HG02884 (cell line): ENCODE results near the gene PMPCB.
A peak's percentile ranks its signal among the peaks of the same experiment; 100 is the strongest.
"Not testable (repeated sequence)": the region's sequence is repeated elsewhere in the genome, so short reads cannot be mapped to it uniquely, and the experiment has no call there.

Experiments
- ATAC-seq: cut with Tn5 transposase; IDR thresholded peaks from one replicate; pipeline ENCODE4 v1.9.1; 2021; ENCODE audit warnings: mild to moderate bottlenecking, moderate library complexity; ENCODE audit not compliant: unreplicated experiment

Gene PMPCB

DNA sequence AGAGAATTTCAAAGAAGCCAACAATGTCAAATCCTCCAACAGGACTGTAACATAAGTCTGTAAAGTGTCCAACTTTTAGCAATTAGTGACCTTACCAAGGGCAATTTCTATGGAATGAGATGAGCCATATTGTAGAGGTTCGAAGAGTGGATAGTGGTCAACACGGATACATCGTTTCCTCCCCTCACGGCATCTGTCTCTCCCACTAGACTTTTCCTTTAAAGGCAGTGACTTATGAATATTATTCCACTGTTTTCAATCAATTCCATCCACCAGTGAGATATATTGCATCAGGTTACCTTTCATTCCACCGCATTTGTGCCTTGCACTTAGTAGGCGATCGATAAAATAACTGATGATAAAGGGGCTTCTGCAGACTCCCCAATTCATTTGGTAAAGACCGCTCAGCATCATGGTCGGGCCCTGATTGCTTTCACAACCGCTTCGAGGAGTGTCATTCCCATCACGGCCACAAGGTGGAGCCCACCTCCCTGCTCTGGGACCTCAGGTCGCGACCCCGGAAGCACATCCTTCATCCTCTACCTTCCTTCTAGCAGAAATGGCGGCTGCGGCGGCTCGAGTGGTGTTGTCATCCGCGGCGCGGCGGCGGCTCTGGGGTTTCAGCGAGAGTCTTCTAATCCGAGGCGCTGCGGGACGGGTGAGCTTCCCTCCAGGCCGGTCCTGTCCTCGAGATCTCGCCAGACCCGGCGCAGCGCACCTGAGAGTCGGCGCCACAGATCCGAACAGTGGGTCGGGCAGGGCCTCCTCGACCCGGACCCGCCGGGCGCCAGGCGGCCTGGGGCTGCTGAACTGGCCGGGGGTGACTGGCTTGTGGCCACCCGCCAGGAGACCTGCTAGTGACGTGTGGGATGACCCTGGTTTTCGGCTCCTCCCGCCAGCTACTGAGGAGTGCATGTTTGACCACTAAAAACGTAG lies at the start of gene PMPCB:
PMPCB (plus strand) TSS at position 535 of the 936 bp plus-strand sequence; CDS start at position 560, 25 bp downstream.
- peak; percentile 84 for ATAC-seq

DNA sequence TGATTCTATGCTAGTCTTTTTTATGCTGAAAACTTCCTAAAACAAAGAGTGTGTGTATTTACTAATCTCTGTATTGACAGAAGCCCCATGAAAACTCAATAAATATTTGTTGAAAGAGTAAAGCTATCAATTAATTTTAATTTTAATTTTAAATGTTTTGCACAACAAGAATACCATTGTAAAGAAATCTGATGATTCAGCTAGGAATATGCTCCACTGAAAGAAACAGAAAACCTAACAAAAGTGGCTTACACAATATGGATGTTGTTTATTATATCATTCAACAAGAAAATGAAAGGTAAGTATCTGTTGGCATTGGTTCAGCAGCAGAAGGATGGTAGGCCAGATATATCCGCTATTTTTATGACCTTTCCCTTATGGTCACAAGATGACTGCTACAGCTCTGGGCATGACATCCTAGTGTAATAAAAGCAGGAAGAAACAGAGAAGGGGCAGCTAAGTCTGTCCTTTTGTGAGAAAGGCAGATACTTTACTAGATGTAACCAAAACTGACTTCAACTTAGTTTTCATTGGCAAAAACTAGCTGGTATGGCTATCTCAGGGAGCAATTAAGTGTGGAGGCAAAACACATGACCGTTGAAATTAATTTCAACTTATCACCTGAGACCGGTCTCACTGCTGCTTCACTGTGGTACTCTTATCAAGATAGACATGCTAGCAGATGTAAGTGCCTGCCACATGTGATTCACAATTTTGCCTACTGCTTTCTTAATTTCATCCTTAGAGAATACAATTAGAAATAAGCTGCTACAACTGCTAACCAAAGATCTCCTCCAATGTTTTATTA lies 43.3 kb upstream of the PMPCB start:
- not testable (repeated sequence) for ATAC-seq

DNA sequence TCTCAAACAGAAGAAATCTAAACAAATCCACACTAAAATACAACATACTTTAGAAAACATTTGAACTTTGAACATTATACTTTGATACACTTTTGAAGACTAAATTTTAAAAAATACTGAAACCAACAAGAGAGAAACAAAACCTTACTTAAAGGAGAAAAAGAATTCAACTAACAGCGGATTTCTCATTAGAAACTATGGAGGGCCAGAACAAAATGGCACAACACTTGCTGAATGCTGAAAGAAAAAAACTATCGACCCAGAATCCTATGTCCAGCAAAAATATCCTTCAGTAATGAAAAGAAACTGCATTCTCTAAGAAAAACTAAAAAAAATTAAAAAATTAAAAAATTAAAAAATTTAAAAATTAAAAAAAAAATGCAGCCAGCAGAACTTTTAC lies 33.2 kb upstream of the PMPCB start:
- not testable (repeated sequence) for ATAC-seq

GRCh38 chr7:103266229-103266628 lies 31.0 kb upstream of the PMPCB start:
- ATAC-seq, result not testable (repeated sequence)

GRCh38 chr7:103273374-103273773 lies 23.9 kb upstream of the PMPCB start:
- not testable (repeated sequence) for ATAC-seq

DNA sequence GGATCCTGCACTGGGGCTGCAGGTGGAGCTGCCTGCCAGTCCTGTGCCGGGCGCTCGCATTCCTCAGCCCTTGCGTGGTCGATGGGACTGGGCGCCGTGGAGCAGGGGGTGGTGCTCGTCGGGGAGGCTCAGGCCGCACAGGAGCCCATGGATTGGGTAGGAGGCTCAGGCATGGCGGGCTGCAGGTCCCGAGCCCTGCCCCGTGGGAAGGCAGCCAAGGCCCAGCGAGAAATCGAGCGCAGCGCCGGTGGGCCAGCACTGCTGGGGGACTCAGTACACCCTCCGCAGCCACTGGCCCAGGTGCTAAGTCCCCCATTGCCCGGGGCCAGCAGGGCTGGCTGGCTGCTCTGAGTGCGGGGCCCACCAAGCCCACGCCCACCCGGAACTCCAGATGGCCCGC lies 22.4 kb upstream of the PMPCB start:
- not testable (repeated sequence) for ATAC-seq

DNA sequence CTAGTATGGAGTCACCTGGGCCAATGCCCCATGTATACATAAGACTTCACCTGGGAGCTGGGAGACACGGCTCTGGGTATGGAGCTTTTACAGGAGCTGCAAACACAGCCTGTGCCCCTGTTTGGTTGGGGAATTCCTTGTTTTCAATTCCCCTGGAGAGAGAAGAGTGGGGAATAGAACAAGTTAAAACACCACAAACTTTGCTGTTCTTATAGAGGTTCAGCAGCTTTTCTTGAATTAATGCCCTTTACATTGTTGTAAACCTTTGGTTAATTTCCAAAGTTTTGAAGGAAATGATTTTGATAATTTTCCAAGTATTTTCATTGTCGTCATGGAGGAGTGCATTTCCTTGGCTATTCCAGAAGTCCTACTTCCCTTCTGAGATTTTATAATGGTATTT lies 19.0 kb upstream of the PMPCB start:
- ATAC-seq, result not testable (repeated sequence)

- ATAC-seq, result peak; percentile 36
These were observed 17.6 kb upstream of the PMPCB start for GRCh38 chr7:103279636-103279962.

DNA sequence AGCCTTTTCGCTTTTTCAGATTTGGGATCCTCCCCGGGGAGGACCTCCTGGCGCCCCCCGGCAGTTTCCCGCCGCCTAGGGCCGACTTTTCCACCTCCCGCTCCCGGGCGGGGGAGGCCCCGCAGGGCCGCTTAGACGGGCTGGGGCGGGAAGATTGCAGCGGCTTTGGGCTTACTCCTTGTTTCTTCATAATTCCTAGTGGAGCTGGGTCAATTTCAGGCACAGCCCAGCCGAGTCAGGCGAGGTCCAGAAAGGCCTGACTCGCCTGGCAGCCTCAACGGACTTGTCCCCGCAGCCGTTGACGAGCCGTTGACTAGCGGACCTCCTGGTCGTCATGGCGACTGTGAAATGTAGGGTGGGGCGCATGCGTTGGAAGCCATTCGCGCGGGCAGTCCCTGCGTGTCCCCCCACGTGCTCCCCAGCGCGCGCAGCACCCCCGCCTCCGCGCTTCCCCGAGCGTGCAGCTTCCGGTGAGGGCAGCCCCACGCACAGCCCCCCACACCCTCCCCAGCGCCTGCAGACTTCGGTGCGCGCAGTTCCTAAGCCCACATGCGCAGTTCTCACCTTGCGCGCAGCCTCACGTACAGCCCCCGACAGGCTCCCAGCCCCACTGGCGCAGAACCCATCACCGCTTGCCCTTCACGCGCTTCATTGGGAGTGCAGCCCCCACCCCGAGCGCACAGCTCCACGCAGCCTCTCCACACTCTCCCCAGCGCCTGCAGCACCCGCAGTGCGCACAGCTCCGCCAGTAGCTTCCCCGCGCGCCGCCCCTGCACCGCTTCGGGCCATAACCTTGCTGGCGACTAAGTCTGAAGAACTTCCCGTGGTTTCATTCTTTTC lies 17.1 kb upstream of the PMPCB start:
- peak; percentile 95 for ATAC-seq

DNA sequence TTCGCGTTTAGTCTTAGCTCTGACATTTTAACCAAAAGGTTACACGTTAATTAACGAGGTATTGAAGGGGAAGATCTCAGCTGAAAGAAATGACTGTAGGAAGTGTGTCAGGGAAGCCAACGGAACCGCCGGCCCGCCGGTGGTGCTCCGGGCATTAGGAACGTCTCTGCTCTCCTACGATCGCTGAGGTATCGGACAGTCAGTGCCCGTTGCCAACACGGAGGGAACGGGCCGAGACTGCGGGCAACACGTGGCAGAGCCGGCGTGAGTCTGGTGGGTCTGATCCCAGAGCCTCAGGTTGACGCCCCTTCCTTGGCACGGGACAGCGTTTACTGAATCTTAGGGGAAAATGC lies 16.5 kb upstream of the PMPCB start:
- peak; percentile 13 for ATAC-seq

GRCh38 chr7:103282802-103283427 lies 14.3 kb upstream of the PMPCB start:
- ATAC-seq, result not testable (repeated sequence)

GRCh38 chr7:103292122-103292521 lies 5.1 kb upstream of the PMPCB start:
- ATAC-seq, result no peak

GRCh38 chr7:103293526-103293925 lies 3.7 kb upstream of the PMPCB start:
- ATAC-seq, result no peak

DNA sequence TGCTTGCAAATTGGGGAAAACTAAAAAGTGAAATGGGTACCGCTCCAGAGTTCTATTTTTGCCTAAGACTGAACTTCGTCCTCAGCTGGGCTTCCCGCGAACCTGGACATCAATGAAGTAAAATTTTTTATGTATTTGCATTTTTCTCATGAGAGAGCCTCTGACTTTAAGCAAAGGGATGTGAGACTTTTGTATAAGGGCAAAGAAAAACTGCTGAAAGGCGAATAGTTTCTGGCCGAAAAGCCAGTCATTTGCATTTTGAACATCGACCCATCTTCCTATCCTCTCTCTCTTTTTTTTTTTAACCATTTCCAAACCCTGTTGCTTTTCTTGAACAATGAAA lies 573 bp downstream of the PMPCB start:
- ATAC-seq, result no peak

DNA sequence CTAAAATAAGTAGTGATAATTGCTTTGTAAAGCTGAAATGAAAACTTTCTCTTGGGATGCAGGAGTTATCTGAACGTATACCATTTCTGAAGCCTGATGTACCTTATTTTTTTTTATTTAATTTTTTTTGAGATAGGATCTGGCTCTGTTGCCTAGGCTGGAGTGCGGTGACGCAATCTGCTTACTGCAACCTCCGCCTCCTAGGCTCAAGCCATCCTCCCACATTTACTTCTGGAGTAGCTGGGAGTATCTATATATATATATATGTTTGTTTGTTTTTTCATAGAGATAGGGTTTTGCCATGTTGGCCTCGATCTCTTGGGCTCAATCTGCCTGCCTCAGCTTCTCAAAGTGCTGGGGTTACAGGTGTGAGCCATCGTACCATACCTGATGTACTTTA lies 2.4 kb downstream of the PMPCB start:
- ATAC-seq, result no peak

GRCh38 chr7:103301441-103301840 lies 4.2 kb downstream of the PMPCB start:
- ATAC-seq, result no peak

GRCh38 chr7:103307503-103308231 lies 10.4 kb downstream of the PMPCB start:
- ATAC-seq, result no peak

DNA sequence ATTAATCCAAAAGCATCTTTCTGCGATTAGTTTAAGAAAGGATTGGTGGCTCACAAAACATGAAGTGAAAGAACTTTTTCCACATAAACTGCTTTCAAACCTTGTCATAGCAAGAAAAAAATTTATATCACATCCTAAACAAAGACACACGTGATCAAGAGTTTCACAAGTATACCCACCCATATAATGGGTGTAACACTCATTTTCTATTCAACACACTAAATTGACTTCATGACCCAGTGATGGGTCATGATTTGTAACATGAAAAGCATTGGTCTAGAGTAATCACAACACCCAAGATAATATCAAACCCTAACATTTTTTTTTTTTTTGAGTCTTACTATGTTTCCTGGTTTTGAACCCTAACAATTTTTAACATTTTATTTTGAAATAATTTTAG lies 17.6 kb downstream of the PMPCB start:
- ATAC-seq, result no peak

GRCh38 chr7:103316380-103316941 lies 19.2 kb downstream of the PMPCB start:
- no peak for ATAC-seq

- no peak for ATAC-seq
These were observed 19.8 kb downstream of the PMPCB start for GRCh38 chr7:103317009-103317408.
